Heart left ventricle (tissue), 13 donors: ENCODE measurements around the gene ETF1.

Experiments used
- POLR2A ChIP-seq, 2 donors: fragments of 450-650 bp; IDR thresholded peaks; one replicate each; pipeline ENCODE4 v1.6.1; 2017; ENCODE audit warnings: antibody characterized with exemption in 2 of 2, mild to moderate bottlenecking in 2 of 2, moderate library complexity in 2 of 2
- TF ChIP-seq, protein P1 (sequence below), 12 donors: fragments of 200-600 bp; sonication (generic) in 4 of 12; IDR thresholded peaks; one replicate each; pipeline versions ENCODE4 v1.5.0 to v1.8.0; 2018 to 2022; ENCODE audit warnings: antibody characterized with exemption in 12 of 12, mild to moderate bottlenecking in 5 of 12
- donor health status: ischemic (EF 13 %, LVEDD 7.1; RV severe dilation, severe dysfunction).
- donor health status: DM: no; HTN: yes; CAD: no.
- donor health status: DM: no; HTN: no; CAD: no.
- donor health status: ischemic (EF 25% LVEDD 6.9; RV normal size, moderate dysfunction).
- donor health status: ischemic (EF 25% LVEDD 5.7; RV mildly dilated, moderate dysfunction).
- donor health status: ischemic (EF 35%, LVEDD 5.7; RV mildly dilated, moderate dysfunction).
- donor health status: nonischemic (EF 11% LVEDD 7.7; RV severe dilation, severe dysfunction).
- donor health status: DM: yes; HTN: yes; CAD: no.
- donor health status: PGD.
- donor health status: ischemic (EF 29% LVEDD 5.4; RV normal size, mild dysfunction).
- donor health status: nonischemic (EF 23%, LVEDD 6.1; RV moderate dilation, normal function).

DNA sequence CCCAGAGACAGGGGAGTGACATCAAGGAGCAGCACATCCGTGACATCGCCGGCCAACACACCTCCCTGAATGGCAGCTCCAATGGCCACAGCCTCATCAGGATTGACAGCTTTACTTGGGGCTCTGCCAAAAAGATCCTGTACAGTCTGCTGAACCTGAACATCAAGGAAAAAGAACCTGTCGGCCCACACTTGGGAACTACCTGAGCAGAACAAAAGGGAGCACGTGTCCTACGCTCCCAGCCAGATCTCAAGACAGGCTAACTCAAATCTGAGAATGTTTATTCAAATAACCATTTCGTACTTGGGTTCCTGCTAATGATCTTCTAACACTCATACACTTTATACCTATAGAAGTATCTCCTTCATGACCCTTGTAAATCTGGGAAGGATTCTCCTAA, 16.9 kb upstream of the ETF1 start:
- TF ChIP-seq, protein P1, sequence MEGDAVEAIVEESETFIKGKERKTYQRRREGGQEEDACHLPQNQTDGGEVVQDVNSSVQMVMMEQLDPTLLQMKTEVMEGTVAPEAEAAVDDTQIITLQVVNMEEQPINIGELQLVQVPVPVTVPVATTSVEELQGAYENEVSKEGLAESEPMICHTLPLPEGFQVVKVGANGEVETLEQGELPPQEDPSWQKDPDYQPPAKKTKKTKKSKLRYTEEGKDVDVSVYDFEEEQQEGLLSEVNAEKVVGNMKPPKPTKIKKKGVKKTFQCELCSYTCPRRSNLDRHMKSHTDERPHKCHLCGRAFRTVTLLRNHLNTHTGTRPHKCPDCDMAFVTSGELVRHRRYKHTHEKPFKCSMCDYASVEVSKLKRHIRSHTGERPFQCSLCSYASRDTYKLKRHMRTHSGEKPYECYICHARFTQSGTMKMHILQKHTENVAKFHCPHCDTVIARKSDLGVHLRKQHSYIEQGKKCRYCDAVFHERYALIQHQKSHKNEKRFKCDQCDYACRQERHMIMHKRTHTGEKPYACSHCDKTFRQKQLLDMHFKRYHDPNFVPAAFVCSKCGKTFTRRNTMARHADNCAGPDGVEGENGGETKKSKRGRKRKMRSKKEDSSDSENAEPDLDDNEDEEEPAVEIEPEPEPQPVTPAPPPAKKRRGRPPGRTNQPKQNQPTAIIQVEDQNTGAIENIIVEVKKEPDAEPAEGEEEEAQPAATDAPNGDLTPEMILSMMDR (IDR thresholded peaks at IDR 0.05) = no peak
- TF ChIP-seq POLR2A (IDR thresholded peaks at IDR 0.05) = no peak
